Ovary (tissue), 9 donors: ENCODE results near the gene INPP5D. TPM values are rescaled to one million over a fixed set of nuclear protein-coding genes. Genes with fewer than 3 reads are reported as not detected.

Source experiments
- DNase-seq, 5 donors: peaks; one replicate each; pipeline ENCODE4 v3.0.0-alpha.2; 2019 to 2020
- H3K27ac ChIP-seq, 2 donors: fragments of 200-600 bp; one replicate each; pipeline versions ENCODE4 v1.5.1 to v1.8.0; 2019 to 2022
- H3K27me3 ChIP-seq: fragments of 200-600 bp; one replicate; pipeline ENCODE4 v1.8.0; 2022
- H3K36me3 ChIP-seq: fragments of 200-600 bp; sonication (generic); one replicate; pipeline ENCODE4 v1.5.1; 2019
- H3K4me1 ChIP-seq: one replicate; pipeline ENCODE4 v1.8.1; 2013; ENCODE audit warnings: mild to moderate bottlenecking, moderate library complexity; ENCODE audit not compliant: insufficient read depth
- H3K4me3 ChIP-seq: fragments of 200-600 bp; sonication (generic); one replicate; pipeline ENCODE4 v1.5.1; 2017
- H3K9me3 ChIP-seq, 2 donors: fragments of 200-600 bp in 1 of 2; sonication (generic) in 1 of 2; one replicate each; pipeline versions ENCODE4 v1.5.1 to v1.8.1; 2013 to 2019; ENCODE audit warnings: mild to moderate bottlenecking in 1 of 2, moderate library complexity in 1 of 2
- CTCF ChIP-seq, 3 donors: fragments of 450-650 bp in 2 of 3; fragments of 200-600 bp in 1 of 3; IDR thresholded peaks; one replicate each; pipeline versions ENCODE4 v1.5.1 to v1.8.0; 2016 to 2022; ENCODE audit warnings: antibody characterized with exemption in 3 of 3, mild to moderate bottlenecking in 1 of 3
- EP300 ChIP-seq: sonication (generic); formaldehyde crosslinking; IDR thresholded peaks from one replicate; pipeline ENCODE4 v1.6.1; 2017; ENCODE audit warnings: antibody characterized with exemption
- POLR2A ChIP-seq: fragments of 450-650 bp; IDR thresholded peaks from one replicate; pipeline ENCODE4 v1.6.1; 2017; ENCODE audit warnings: antibody characterized with exemption, mild to moderate bottlenecking, moderate library complexity
- WGBS, 3 donors: extraction: QIAGEN DNeasy Blood & Tissue Kit in 1 of 3; methylation state at CpG; one replicate each; pipeline versions ENCODE4 v1.1.5 to v1.1.7; 2013 to 2017; 5-methylcytosine and 5-hydroxymethylcytosine counted together
- intact Hi-C, 4 donors: fragments of 100-400 bp; cut with DNase I; formaldehyde crosslinking; loops; one replicate each; pipeline versions ENCODE4 v1.11.0 to v1.15.1; 2022 to 2023
- polyA plus RNA-seq, 2 donors: library from polyadenylated mRNA; stranded (reverse); fragments of 200-250 nt in 1 of 2; fragments of 350-450 nt in 1 of 2; fragmentation: Illumina TruSeq in 1 of 2; extraction: RNeasy Lipid Tissue Mini Kit (QIAGEN cat#74804) in 1 of 2; gene quantifications; one replicate each; pipeline ENCODE4 v1.2.3, GENCODE V29; 2013 to 2014
- total RNA-seq, 7 donors: library from RNA; depleted of rRNA in 2 of 7; stranded (reverse); fragments of >200 nt in 2 of 7; fragmentation: NEBNext Ultra II Directional in 3 of 7; extraction: Animal tissue kit (Norgen Biotek cat#: 25700) in 3 of 7; gene quantifications; one replicate each; pipeline versions ENCODE4 v1.1.0 to v1.2.4, GENCODE V29; 2016 to 2023
- donor health status: DM: no; HTN: no; CAD: no; lungs with moderate emphysema.
- donor health status: DM: no; HTN: no; CAD: no.
- donor health status: Bipolar disorder and iron deficiency.
- donor health status: DM: yes; HTN: yes; CAD: no.
- donor health status: DM: no; HTN: no; CAD: no.
- donor health status: DM: yes; HTN: yes; CAD: no.

INPP5D gene
- total and polyA plus RNA-seq, 9 donors, result 4.1 to 14.4 (median 7.7) TPM

GRCh38 chr2:233130024-233130423 is 69.9 kb downstream of the INPP5D start:
- Histone ChIP-seq H3K27me3 (no peaks in the 10 kb centered on the region), H3K36me3 (no peaks in the 10 kb centered on the region), H3K4me3 (no peak overlapping the region), H3K27ac (no peak overlapping the region), H3K4me1 (no peaks in the 10 kb centered on the region), H3K9me3 (no peaks in the 10 kb centered on the region)
- intact Hi-C loops, result no loop called here
- TF ChIP-seq POLR2A (no peak), CTCF (IDR thresholded peaks at IDR 0.05) (no peak), EP300 (no peak)
- WGBS, 3 donors, result 46 to 65% (median 53%) methylated on average over 6 of the region's 6 CpGs
- no peak for DNase-seq

GRCh38 chr2:233130481-233131020 is 70.4 kb downstream of the INPP5D start:
- 5 to 19% (median 8%) methylated on average over 7 of the region's 7 CpGs for WGBS, 3 donors
- no peak for DNase-seq
- H3K27me3 ChIP-seq, result no peaks in the 10 kb centered on the region
- no peaks in the 10 kb centered on the region for H3K4me1 ChIP-seq
- intact Hi-C loops, result no loop called here
- H3K9me3 ChIP-seq, result no peaks in the 10 kb centered on the region
- H3K36me3 ChIP-seq, result no peaks in the 10 kb centered on the region
- TF ChIP-seq EP300 (no peak), POLR2A (no peak), CTCF (IDR thresholded peaks at IDR 0.05) (no peak)
- H3K4me3 ChIP-seq, result no peak overlapping the region
- no peak overlapping the region for H3K27ac ChIP-seq

GRCh38 chr2:233131936-233132720 is 72.0 kb downstream of the INPP5D start:
- Histone ChIP-seq H3K36me3 (no peaks in the 10 kb centered on the region), H3K4me1 (no peaks in the 10 kb centered on the region), H3K9me3 (no peaks in the 10 kb centered on the region), H3K27ac (no peak overlapping the region), H3K27me3 (no peaks in the 10 kb centered on the region), H3K4me3 (no peak overlapping the region)
- TF ChIP-seq CTCF (IDR thresholded peaks at IDR 0.05) (no peak), POLR2A (no peak), EP300 (no peak)
- DNase-seq, result no peak
- WGBS, 3 donors, result 73 to 80% (median 79%) methylated on average over 9 of the region's 9 CpGs
- intact Hi-C loops, result no loop called here

- no peak for DNase-seq
- WGBS, 3 donors, result 66 to 79% methylated on average over 1 of the region's 1 CpG; no CpG with 5 or more reads in 1 of the 3 donors
- TF ChIP-seq POLR2A (no peak), CTCF (IDR thresholded peaks at IDR 0.05) (no peak), EP300 (no peak)
- Histone ChIP-seq H3K4me1 (no peaks in the 10 kb centered on the region), H3K9me3 (no peaks in the 10 kb centered on the region), H3K36me3 (no peaks in the 10 kb centered on the region), H3K4me3 (no peak overlapping the region), H3K27me3 (no peaks in the 10 kb centered on the region), H3K27ac (no peak overlapping the region)
- intact Hi-C loops, result no loop called here
These were observed 73.1 kb downstream of the INPP5D start for GRCh38 chr2:233133239-233133638.
